Neural cell (in vitro differentiated cells): Measurements from ENCODE around the gene TRIM40. TPM values are rescaled to one million over a fixed set of nuclear protein-coding genes. Genes with fewer than 3 reads are reported as not detected.

Experiments
- H2AFZ ChIP-seq: fragments of 200-600, 300-800 bp; sonication (generic), shearing (Covaris generic); 2 replicates; pipeline ENCODE4 v1.6.0; 2014; ENCODE audit warnings: low read depth, mild to moderate bottlenecking, antibody characterized with exemption, low read length, moderate library complexity
- H3F3A ChIP-seq: fragments of 200-600 bp; shearing (Covaris generic); 2 replicates; pipeline ENCODE4 v1.6.1; 2016; ENCODE audit warnings: mild to moderate bottlenecking, moderate library complexity, mixed read lengths, antibody characterized with exemption, low read length; ENCODE audit not compliant: insufficient read depth, poor library complexity, severe bottlenecking
- H3K27ac ChIP-seq: fragments of 200-600, 300-800 bp; sonication (generic), shearing (Covaris generic); 2 replicates; pipeline ENCODE4 v1.5.1; 2014; ENCODE audit warnings: mild to moderate bottlenecking, low read length, moderate library complexity
- H3K27me3 ChIP-seq: fragments of 300-800, 200-600 bp; sonication (generic), shearing (Covaris generic); 2 replicates; pipeline ENCODE4 v1.6.0; 2014; ENCODE audit warnings: mild to moderate bottlenecking, low read depth, low read length, moderate library complexity; ENCODE audit not compliant: insufficient read depth
- H3K36me3 ChIP-seq: fragments of 300-800, 200-600 bp; sonication (generic), shearing (Covaris generic); 2 replicates; pipeline ENCODE4 v1.5.1; 2014; ENCODE audit warnings: mild to moderate bottlenecking, antibody characterized with exemption, low read length, moderate library complexity; ENCODE audit not compliant: insufficient read depth
- H3K4me2 ChIP-seq: fragments of 300-800, 200-600 bp; sonication (generic), shearing (Covaris generic); 2 replicates; pipeline ENCODE4 v1.6.0; 2014; ENCODE audit warnings: mild to moderate bottlenecking, low read length
- H3K4me3 ChIP-seq: fragments of 300-800, 200-600 bp; sonication (generic), shearing (Covaris generic); 2 replicates; pipeline ENCODE4 v1.5.1; 2014; ENCODE audit warnings: mild to moderate bottlenecking, low read length, moderate library complexity
- H3K79me2 ChIP-seq: fragments of 200-600 bp; shearing (Covaris generic); replicated peaks from 2 replicates; pipeline ENCODE4 v1.6.0; 2014; ENCODE audit warnings: mild to moderate bottlenecking, low read length, moderate library complexity; ENCODE audit not compliant: insufficient read depth
- H3K9ac ChIP-seq: fragments of 300-800, 200-600 bp; sonication (generic), shearing (Covaris generic); 2 replicates; pipeline ENCODE4 v1.6.1; 2016; ENCODE audit warnings: mild to moderate bottlenecking, low read length, mixed read lengths
- H3K9me2 ChIP-seq: fragments of 200-600 bp; shearing (Covaris generic); 2 replicates; pipeline ENCODE4 v1.6.1; 2016; ENCODE audit warnings: mild to moderate bottlenecking, low read length, mixed read lengths; ENCODE audit not compliant: insufficient read depth
- H3K9me3 ChIP-seq: fragments of 200-600, 300-800 bp; sonication (generic), shearing (Covaris generic); 2 replicates; pipeline ENCODE4 v1.6.1; 2016; ENCODE audit warnings: mild to moderate bottlenecking, mixed run types, low read length, moderate library complexity, mixed read lengths
- H4K20me1 ChIP-seq: fragments of 200-600 bp; shearing (Covaris generic); 2 replicates; pipeline ENCODE4 v1.6.1; 2016; ENCODE audit warnings: mild to moderate bottlenecking, mixed run types; ENCODE audit not compliant: insufficient read depth
- CTCF ChIP-seq: fragments of 450-650 bp; IDR thresholded peaks from 2 replicates; pipeline ENCODE4 v1.5.1; 2014; ENCODE audit warnings: antibody characterized with exemption, mild to moderate bottlenecking, moderate library complexity; ENCODE audit not compliant: poor library complexity, severe bottlenecking
- EP300 ChIP-seq: fragments of 450-650 bp; conservative IDR thresholded peaks from 2 replicates; pipeline ENCODE4 v1.6.1; 2014; ENCODE audit warnings: antibody characterized with exemption, mild to moderate bottlenecking, moderate library complexity; ENCODE audit not compliant: poor library complexity, severe bottlenecking
- EZH2 ChIP-seq: fragments of 200-600, 300-800 bp; shearing (Covaris generic), sonication (generic); IDR thresholded peaks from 2 replicates; pipeline ENCODE4 v1.6.1; 2014; ENCODE audit warnings: antibody characterized with exemption, low read length, borderline replicate concordance, mild to moderate bottlenecking; ENCODE audit not compliant: insufficient read depth, poor library complexity, severe bottlenecking
- MXI1 ChIP-seq: fragments of 450-650 bp; conservative IDR thresholded peaks from 2 replicates; pipeline ENCODE4 v1.6.1; 2014; ENCODE audit warnings: antibody characterized with exemption, mild to moderate bottlenecking; ENCODE audit not compliant: poor library complexity, severe bottlenecking
- POLR2AphosphoS5 ChIP-seq: IDR thresholded peaks from 2 replicates; pipeline ENCODE4 v1.6.1; 2012
- RAD21 ChIP-seq: fragments of 450-650 bp; conservative IDR thresholded peaks from 2 replicates; pipeline ENCODE4 v1.6.1; 2014; ENCODE audit warnings: antibody characterized with exemption, mild to moderate bottlenecking, moderate library complexity
- REST ChIP-seq: IDR thresholded peaks from 2 replicates; pipeline ENCODE4 v1.6.1; 2012; ENCODE audit warnings: borderline replicate concordance
- SMC3 ChIP-seq: fragments of 450-650 bp; conservative IDR thresholded peaks from 2 replicates; pipeline ENCODE4 v1.6.1; 2014; ENCODE audit warnings: antibody characterized with exemption, mild to moderate bottlenecking, moderate library complexity; ENCODE audit not compliant: poor library complexity
- TAF1 ChIP-seq: IDR thresholded peaks from 2 replicates; pipeline ENCODE4 v1.6.1; 2012; ENCODE audit warnings: low read depth
- polyA plus RNA-seq: library from polyadenylated mRNA; depleted of rRNA; stranded (reverse); fragments of >200 nt; gene quantifications from 2 replicates; pipeline ENCODE4 v1.2.3, GENCODE V29; 2014

TRIM40 gene
- polyA plus RNA-seq, 1 donor from 2014 or later, result not detected

- peaks cover 31% of the 10 kb centered on the region for H3K27me3 ChIP-seq
- no peak for TF ChIP-seq EP300
- TF ChIP-seq TAF1, result no peak
- no peak for TF ChIP-seq MXI1
- TF ChIP-seq SMC3, result no peak
- TF ChIP-seq POLR2AphosphoS5, result no peak
- no peak for TF ChIP-seq RAD21
- TF ChIP-seq REST, result no peak
- no peak for TF ChIP-seq CTCF
- TF ChIP-seq EZH2, result no peak
- H3K27ac ChIP-seq, result no peak overlapping the region
- H3F3A ChIP-seq, result no peaks in the 10 kb centered on the region
- H3K4me2 ChIP-seq, result no peak overlapping the region
- no peaks in the 10 kb centered on the region for H3K79me2 ChIP-seq
- H3K9me2 ChIP-seq, result no peaks in the 10 kb centered on the region
- no peaks in the 10 kb centered on the region for H3K9me3 ChIP-seq
- no peak overlapping the region for H2AFZ ChIP-seq
- no peak overlapping the region for H3K9ac ChIP-seq
- no peaks in the 10 kb centered on the region for H3K36me3 ChIP-seq
- H4K20me1 ChIP-seq, result no peaks in the 10 kb centered on the region
- H3K4me3 ChIP-seq, result no peak overlapping the region
Measured at GRCh38 chr6:30121446-30122366, 14.2 kb upstream of the TRIM40 start.

- no peak overlapping the region for H3K4me2 ChIP-seq
- H3K27me3 ChIP-seq, result peaks cover 40% of the 10 kb centered on the region
Measured at GRCh38 chr6:30122515-30122914, 13.4 kb upstream of the TRIM40 start.

More at GRCh38 chr6:30122515-30122914, 13.4 kb upstream of the TRIM40 start:
- Histone ChIP-seq H3F3A (no peaks in the 10 kb centered on the region), H3K4me3 (no peak overlapping the region), H3K9ac (no peak overlapping the region), H3K9me3 (no peaks in the 10 kb centered on the region), H2AFZ (no peak overlapping the region), H3K27ac (no peak overlapping the region), H4K20me1 (no peaks in the 10 kb centered on the region), H3K9me2 (no peaks in the 10 kb centered on the region), H3K79me2 (no peaks in the 10 kb centered on the region), H3K36me3 (no peaks in the 10 kb centered on the region)
- TF ChIP-seq SMC3 (no peak), REST (no peak), POLR2AphosphoS5 (no peak), EP300 (no peak), TAF1 (no peak), CTCF (no peak), EZH2 (no peak), RAD21 (no peak), MXI1 (no peak)
